K562 (cell line): ENCODE measurements around the gene RSRC1. TPM values are rescaled to one million over a fixed set of nuclear protein-coding genes. Genes with fewer than 3 reads are reported as not detected.

Experiments used
- ATAC-seq: fragments of 200-7000 bp; cut with Tn5 transposase; 3 replicates; pipeline ENCODE4 v1.9.1; 2020; ENCODE audit warnings: moderate library complexity
- BruUV-seq: library from RNA; stranded (reverse); fragments of 400-500 nt; replicated peaks from 2 replicates; lab custom pipeline; 2021; lab: Mats Ljungman, UMichigan
- CTCF ChIA-PET: fragments of 300-600 bp; formaldehyde crosslinking; extraction: SDS; loops from one replicate; lab custom pipeline; 2021; ENCODE audit warnings: low intra/inter-chr PET ratio; lab: Yijun Ruan, JAX
- POLR2A ChIA-PET: fragments of 300-600, 350-650 bp; sonication (Branson Sonifier 250); formaldehyde crosslinking; extraction: SDS; loops from one replicate; lab custom pipeline; 2021; ENCODE audit warnings: antibody characterized with exemption, inconsistent platforms; lab: Yijun Ruan, JAX
- DNase-seq, 4 experiments: peaks; one replicate each; pipeline versions ENCODE4 v3.0.0 to v3.0.0-alpha.2; 2011 to 2018; ENCODE audit warnings: low spot score in 3 of 4, mixed read lengths in 3 of 4; ENCODE audit errors: extremely low read depth in 1 of 4
- FAIRE-seq: peaks from 2 replicates; lab custom pipeline; 2011; peaks lifted over from hg19 to GRCh38; lab: Jason Lieb, UNC
- H2AFZ ChIP-seq: 2 replicates; pipeline ENCODE4 v1.6.0; 2011; ENCODE audit warnings: low read depth, low read length, control low read depth, inconsistent platforms
- H3K27ac ChIP-seq: fragments of 200-600 bp; 3 replicates; pipeline ENCODE4 v1.8.0; 2011; ENCODE audit warnings: low read depth, mild to moderate bottlenecking, control low read depth, inconsistent platforms, low read length, moderate library complexity, mixed read lengths; ENCODE audit errors: extremely low read depth
- H3K27me3 ChIP-seq, 2 experiments: fragments of 300-600 bp in 1 of 2; 2 replicates in 1 of 2; 3 replicates in 1 of 2; pipeline versions ENCODE4 v1.6.0 to v1.8.0; 2011; ENCODE audit warnings: inconsistent platforms in 2 of 2, low read length in 2 of 2, mild to moderate bottlenecking in 1 of 2, mixed read lengths in 1 of 2, moderate library complexity in 1 of 2; ENCODE audit not compliant: control insufficient read depth in 2 of 2, insufficient read depth in 2 of 2
- H3K36me3 ChIP-seq: fragments of 300-600 bp; 3 replicates; pipeline ENCODE4 v1.8.0; 2011; ENCODE audit warnings: mild to moderate bottlenecking, low read length, inconsistent platforms; ENCODE audit not compliant: control insufficient read depth, insufficient read depth
- H3K4me1 ChIP-seq, 2 experiments: fragments of 200-600 bp in 1 of 2; replicated peaks in 1 of 2; 2 replicates in 1 of 2; 3 replicates in 1 of 2; pipeline versions ENCODE4 v1.5.1 to v1.8.0; 2011; ENCODE audit warnings: inconsistent platforms in 2 of 2, low read length in 2 of 2, mild to moderate bottlenecking in 1 of 2, mixed read lengths in 1 of 2, moderate library complexity in 1 of 2; ENCODE audit not compliant: control insufficient read depth in 2 of 2, insufficient read depth in 2 of 2
- H3K4me2 ChIP-seq: 2 replicates; pipeline ENCODE4 v1.6.1; 2011; ENCODE audit warnings: low read length, control low read depth, inconsistent platforms, mixed read lengths; ENCODE audit not compliant: insufficient read depth
- H3K4me3 ChIP-seq: fragments of 200-600 bp; sonication (generic), shearing (Covaris generic); 2 replicates; pipeline ENCODE4 v1.5.1; 2016; ENCODE audit warnings: control low read depth, inconsistent platforms
- H3K79me2 ChIP-seq: fragments of 200-600 bp; 3 replicates; pipeline ENCODE4 v1.8.0; 2011; ENCODE audit warnings: low read length, inconsistent platforms; ENCODE audit not compliant: control insufficient read depth, insufficient read depth
- H3K9ac ChIP-seq, 2 experiments: 2 replicates each; pipeline versions ENCODE4 v1.6.0 to v1.6.1; 2011; ENCODE audit warnings: low read depth in 2 of 2, low read length in 2 of 2, control low read depth in 1 of 2, inconsistent platforms in 1 of 2, mild to moderate bottlenecking in 1 of 2, mixed read lengths in 1 of 2; ENCODE audit not compliant: insufficient read depth in 1 of 2
- H3K9me1 ChIP-seq: one replicate; pipeline ENCODE4 v1.6.0; 2011; ENCODE audit warnings: inconsistent platforms, mild to moderate bottlenecking, low read length, moderate library complexity; ENCODE audit not compliant: control insufficient read depth, insufficient read depth
- H3K9me3 ChIP-seq: replicated peaks from 2 replicates; pipeline ENCODE4 v1.5.1; 2011; ENCODE audit warnings: low read depth, low read length, inconsistent platforms; ENCODE audit not compliant: control insufficient read depth, insufficient read depth
- H4K20me1 ChIP-seq: replicated peaks from 2 replicates; pipeline ENCODE4 v1.6.1; 2011; ENCODE audit warnings: low read length, inconsistent platforms, mixed read lengths; ENCODE audit not compliant: control insufficient read depth, insufficient read depth
- EGR1 ChIP-seq: fragments of 450-650 bp; conservative IDR thresholded peaks from 2 replicates; pipeline ENCODE4 v1.6.1; 2017; ENCODE audit warnings: mild to moderate bottlenecking
- HDAC1 ChIP-seq, 2 experiments: fragments of 450-650 bp; IDR thresholded peaks; 2 replicates each; pipeline ENCODE4 v1.6.1; 2016 to 2017; ENCODE audit warnings: inconsistent platforms in 1 of 2, mild to moderate bottlenecking in 1 of 2, moderate library complexity in 1 of 2
- RBFOX2 ChIP-seq: fragments of 200-400 bp; formaldehyde crosslinking; IDR thresholded peaks from 2 replicates; pipeline ENCODE4 v1.6.1; 2017; ENCODE audit warnings: low read depth, mild to moderate bottlenecking, low read length, moderate library complexity
- TAF15 ChIP-seq: fragments of 200-400 bp; formaldehyde crosslinking; IDR thresholded peaks from 2 replicates; pipeline ENCODE4 v1.6.1; 2017; ENCODE audit warnings: mild to moderate bottlenecking, low read depth, low read length, moderate library complexity
- ZNF263 ChIP-seq: sonication (generic); formaldehyde crosslinking; IDR thresholded peaks from 2 replicates; pipeline ENCODE4 v1.8.0; 2022; ENCODE audit warnings: mild to moderate bottlenecking, missing genetic modification reagents, borderline replicate concordance
- WGBS: fragments of 100-300 bp; shearing (Covaris generic); methylation state at CpG from one replicate; pipeline ENCODE4 v1.1.6; 2016; ENCODE audit warnings: low coverage, mixed read lengths; ENCODE audit not compliant: insufficient coverage; ENCODE audit errors: missing lambda C conversion rate; 5-methylcytosine and 5-hydroxymethylcytosine counted together
- in situ Hi-C: fragments of 300-500 bp; cut with MboI; formaldehyde crosslinking; loops from 4 replicates; pipeline ENCODE4 v1.15.0; 2018; ENCODE audit warnings: inconsistent platforms, mixed read lengths
- intact Hi-C: fragments of 100-400 bp; cut with micrococcal nuclease; formaldehyde crosslinking; loops from 2 replicates; pipeline ENCODE4 v1.14.2; 2022
- polyA plus RNA-seq, 8 experiments: library from polyadenylated mRNA; depleted of rRNA in 4 of 8; stranded (reverse) in 5 of 8; unstranded in 3 of 8; fragments of >200 nt; fragmentation: Nextera tagmentation in 2 of 8; fragmentation: Illumina TruSeq in 1 of 8; extraction: Ambion mirVana in 2 of 8; extraction: Trizol in 1 of 8; gene quantifications; 2 replicates each; pipeline versions ENCODE4 v1.2.1 to v1.2.3, GENCODE V29; 2011 to 2014; ENCODE audit warnings: inconsistent platforms in 1 of 8, missing spikeins in 1 of 8
- total RNA-seq, 7 experiments: library from RNA; depleted of rRNA in 6 of 7; stranded (reverse); fragments of >200 nt in 6 of 7; fragmentation: Illumina TruSeq in 2 of 7; extraction: Trizol in 2 of 7; gene quantifications; 2 replicates each; pipeline versions ENCODE4 v1.2.1 to v1.2.3, GENCODE V29; 2011 to 2021; ENCODE audit warnings: low replicate concordance in 1 of 7
- TF ChIP-seq, protein P1 (sequence below), 2 experiments: IDR thresholded peaks; 2 replicates each; pipeline ENCODE4 v1.6.1; 2011; ENCODE audit warnings: borderline replicate concordance in 1 of 2, control low read depth in 1 of 2, low read depth in 1 of 2, low read length in 1 of 2, mild to moderate bottlenecking in 1 of 2, mixed read lengths in 1 of 2, moderate library complexity in 1 of 2; ENCODE audit not compliant: insufficient read depth in 1 of 2, insufficient read length in 1 of 2, poor library complexity in 1 of 2, severe bottlenecking in 1 of 2; ENCODE audit errors: extremely low read depth in 1 of 2
- TF ChIP-seq, protein P2 (sequence below): sonication (generic); formaldehyde crosslinking; IDR thresholded peaks from 2 replicates; pipeline ENCODE4 v1.8.1; 2023; ENCODE audit warnings: mild to moderate bottlenecking, missing genetic modification reagents

The RSRC1 gene
- total and polyA plus RNA-seq, 9 of the 15 experiments (the other 6 are each of a cell fraction or from before 2014, with no cell fraction given) = 19.3 to 128 (median 75.5) TPM

DNA sequence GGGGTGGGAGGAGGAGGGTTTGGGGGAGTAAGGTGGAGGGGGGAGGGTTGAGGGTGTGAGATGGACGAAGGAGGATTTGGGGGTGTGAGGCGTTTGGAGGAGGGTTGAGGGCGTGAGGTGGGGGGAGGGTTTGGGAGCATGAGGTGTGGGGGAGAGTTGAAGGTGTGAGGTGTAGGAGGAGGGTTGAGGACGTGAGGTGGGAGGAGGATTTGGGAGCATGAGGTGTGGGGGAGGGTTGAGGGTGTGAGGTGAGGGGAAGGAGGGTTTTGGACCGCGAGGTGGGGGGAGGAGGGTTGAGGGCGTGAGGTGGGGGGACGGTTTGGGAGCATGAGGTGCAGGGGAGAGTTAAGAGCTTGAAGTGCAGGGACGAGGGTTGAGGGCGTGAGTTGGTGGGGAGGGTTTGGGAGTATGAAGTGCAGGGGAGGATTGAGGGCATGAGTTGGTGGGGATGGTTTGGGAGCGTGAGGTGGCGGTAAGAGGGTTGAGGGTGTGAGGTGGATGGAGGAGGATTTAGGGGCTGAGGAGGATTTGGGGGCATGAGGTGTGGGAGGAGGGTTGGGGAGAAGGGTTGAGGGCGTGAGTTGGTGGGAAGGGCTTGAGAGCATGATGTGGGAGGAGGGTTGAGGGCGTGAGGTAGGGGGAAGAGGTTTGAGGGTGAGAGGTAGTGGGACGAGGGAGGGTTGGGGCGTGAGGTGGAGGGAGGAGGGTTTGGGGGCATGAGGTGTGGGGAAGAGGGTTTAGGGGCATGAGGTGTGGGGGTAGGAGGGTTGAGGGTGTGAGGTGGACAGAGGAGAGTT, 462.3 kb downstream of the RSRC1 start:
- Histone ChIP-seq H3K79me2 (peaks cover 10% of the 10 kb centered on the region; the same call in 2 of the 3 replicates), H3K4me2 (no peak overlapping the region), H3K4me3 (no peak overlapping the region), H3K9me1 (no peaks in the 10 kb centered on the region), H3K4me1 (peaks cover 8 to 25% of the 10 kb centered on the region in 2 experiments; a peak in 4 of 5 replicates), H3K27me3 (no peaks in the 10 kb centered on the region), H3K36me3 (no peaks in the 10 kb centered on the region), H3K9me3 (no peaks in the 10 kb centered on the region), H3K9ac (no peak overlapping the region), H3K27ac (no peak overlapping the region), H2AFZ (no peak overlapping the region), H4K20me1 (no peaks in the 10 kb centered on the region)
- intact Hi-C loops = loop anchor here (5.0 to 10.0 kb wide), 3 partner anchors 73 to 220 kb away; partner anchors contain the start of gene GFM1
- ChIA-PET CTCF (no interaction called here), POLR2A (no interaction called here)
- WGBS = 88% methylated on average over 3 of the region's 16 CpGs
- BruUV-seq = no TSS peak
- ATAC-seq (no peak), FAIRE-seq (no peak), DNase-seq (peak in 3 of 4 experiments; percentile 10 to 31 (median 22))
- in situ Hi-C loops = no loop called here
- TF ChIP-seq HDAC1 (IDR thresholded peaks at IDR 0.05) (0 out of 4 replicates have a peak, but pooled peaks of 1 of the 2 experiments have one; percentile 14), EGR1 (peak; percentile 25), RBFOX2 (0 out of 2 replicates have a peak, but pooled peaks have one; percentile 13), ZNF263 (CRISPR knock-in tag) (0 out of 2 replicates have a peak, but pooled peaks have one; percentile 6), TAF15 (no peak)
- TF ChIP-seq, protein P1, sequence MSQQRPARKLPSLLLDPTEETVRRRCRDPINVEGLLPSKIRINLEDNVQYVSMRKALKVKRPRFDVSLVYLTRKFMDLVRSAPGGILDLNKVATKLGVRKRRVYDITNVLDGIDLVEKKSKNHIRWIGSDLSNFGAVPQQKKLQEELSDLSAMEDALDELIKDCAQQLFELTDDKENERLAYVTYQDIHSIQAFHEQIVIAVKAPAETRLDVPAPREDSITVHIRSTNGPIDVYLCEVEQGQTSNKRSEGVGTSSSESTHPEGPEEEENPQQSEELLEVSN (IDR thresholded peaks at IDR 0.05; ENCODE audit: borderline replicate concordance in 1 of 2, extremely low read depth in 1 of 2, insufficient read depth in 1 of 2, insufficient read length in 1 of 2, low read depth in 1 of 2, low read length in 1 of 2, poor library complexity in 1 of 2, severe bottlenecking in 1 of 2) = peak; percentile 5 to 78
- TF ChIP-seq, protein P2, sequence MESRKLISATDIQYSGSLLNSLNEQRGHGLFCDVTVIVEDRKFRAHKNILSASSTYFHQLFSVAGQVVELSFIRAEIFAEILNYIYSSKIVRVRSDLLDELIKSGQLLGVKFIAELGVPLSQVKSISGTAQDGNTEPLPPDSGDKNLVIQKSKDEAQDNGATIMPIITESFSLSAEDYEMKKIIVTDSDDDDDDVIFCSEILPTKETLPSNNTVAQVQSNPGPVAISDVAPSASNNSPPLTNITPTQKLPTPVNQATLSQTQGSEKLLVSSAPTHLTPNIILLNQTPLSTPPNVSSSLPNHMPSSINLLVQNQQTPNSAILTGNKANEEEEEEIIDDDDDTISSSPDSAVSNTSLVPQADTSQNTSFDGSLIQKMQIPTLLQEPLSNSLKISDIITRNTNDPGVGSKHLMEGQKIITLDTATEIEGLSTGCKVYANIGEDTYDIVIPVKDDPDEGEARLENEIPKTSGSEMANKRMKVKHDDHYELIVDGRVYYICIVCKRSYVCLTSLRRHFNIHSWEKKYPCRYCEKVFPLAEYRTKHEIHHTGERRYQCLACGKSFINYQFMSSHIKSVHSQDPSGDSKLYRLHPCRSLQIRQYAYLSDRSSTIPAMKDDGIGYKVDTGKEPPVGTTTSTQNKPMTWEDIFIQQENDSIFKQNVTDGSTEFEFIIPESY (CRISPR knock-in tag) = no peak
